H9 (cell line): ENCODE results near the gene PKIB. TPM values are rescaled to one million over a fixed set of nuclear protein-coding genes. Genes with fewer than 3 reads are reported as not detected.

ENCODE experiments used
- DNase-seq: peaks from one replicate; pipeline ENCODE4 v3.0.0-alpha.2; 2017
- H2AFZ ChIP-seq: one replicate; pipeline ENCODE4 v1.6.1; 2013; ENCODE audit warnings: mild to moderate bottlenecking, low read length, control low read depth, moderate library complexity
- H2AK5ac ChIP-seq: 2 replicates; pipeline ENCODE4 v1.6.1; 2013; ENCODE audit warnings: low read length, control low read depth, mixed read lengths; ENCODE audit not compliant: insufficient read length
- H2BK120ac ChIP-seq: one replicate; pipeline ENCODE4 v1.6.1; 2013; ENCODE audit warnings: low read depth, mild to moderate bottlenecking, low read length, control low read depth, inconsistent platforms; ENCODE audit not compliant: poor library complexity, severe bottlenecking
- H2BK12ac ChIP-seq: 2 replicates; pipeline ENCODE4 v1.6.1; 2013; ENCODE audit warnings: low read length, control low read depth, mixed read lengths, low read depth; ENCODE audit not compliant: insufficient read length
- H2BK15ac ChIP-seq: 2 replicates; pipeline ENCODE4 v1.6.1; 2013; ENCODE audit warnings: low read depth, low read length, control low read depth
- H2BK20ac ChIP-seq: one replicate; pipeline ENCODE4 v1.6.1; 2013; ENCODE audit warnings: low read depth, mild to moderate bottlenecking, low read length, control low read depth, inconsistent platforms; ENCODE audit not compliant: poor library complexity, severe bottlenecking
- H2BK5ac ChIP-seq: 2 replicates; pipeline ENCODE4 v1.6.1; 2013; ENCODE audit warnings: low read length, control low read depth, mixed read lengths; ENCODE audit not compliant: insufficient read length
- H3K14ac ChIP-seq: 2 replicates; pipeline ENCODE4 v1.6.1; 2013; ENCODE audit warnings: low read length, control low read depth; ENCODE audit not compliant: insufficient read depth
- H3K18ac ChIP-seq: 2 replicates; pipeline ENCODE4 v1.6.1; 2013; ENCODE audit warnings: low read depth, mild to moderate bottlenecking, mixed read lengths, low read length, control low read depth; ENCODE audit not compliant: insufficient read length
- H3K23ac ChIP-seq: 2 replicates; pipeline ENCODE4 v1.6.1; 2013; ENCODE audit warnings: low read length, control low read depth, mixed read lengths, low read depth; ENCODE audit not compliant: insufficient read length
- H3K23me2 ChIP-seq: 2 replicates; pipeline ENCODE4 v1.6.1; 2013; ENCODE audit warnings: low read depth, mild to moderate bottlenecking, mixed read lengths, low read length, control low read depth; ENCODE audit not compliant: insufficient read length, poor library complexity, severe bottlenecking
- H3K27ac ChIP-seq: 2 replicates; pipeline ENCODE4 v1.5.1; 2013; ENCODE audit warnings: low read length, control low read depth, mixed read lengths, low read depth; ENCODE audit not compliant: insufficient read length
- H3K27me3 ChIP-seq: 2 replicates; pipeline ENCODE4 v1.6.1; 2013; ENCODE audit warnings: low read length, control low read depth, inconsistent platforms; ENCODE audit not compliant: insufficient read depth
- H3K4ac ChIP-seq: 2 replicates; pipeline ENCODE4 v1.6.1; 2013; ENCODE audit warnings: low read depth, mild to moderate bottlenecking, control low read depth, inconsistent platforms, low read length, moderate library complexity
- H3K4me1 ChIP-seq: 2 replicates; pipeline ENCODE4 v1.6.1; 2013; ENCODE audit warnings: low read length, control low read depth, inconsistent platforms; ENCODE audit not compliant: insufficient read depth
- H3K4me2 ChIP-seq: 2 replicates; pipeline ENCODE4 v1.6.1; 2013; ENCODE audit warnings: low read length, control low read depth, mixed read lengths; ENCODE audit not compliant: insufficient read length, insufficient read depth
- H3K56ac ChIP-seq: 2 replicates; pipeline ENCODE4 v1.6.1; 2013; ENCODE audit warnings: low read depth, mild to moderate bottlenecking, mixed read lengths, low read length, control low read depth; ENCODE audit not compliant: insufficient read length
- H3K79me1 ChIP-seq: 2 replicates; pipeline ENCODE4 v1.6.1; 2013; ENCODE audit warnings: low read depth, mild to moderate bottlenecking, moderate library complexity, low read length, control low read depth, inconsistent platforms; ENCODE audit not compliant: insufficient read depth, poor library complexity, severe bottlenecking
- H3K79me2 ChIP-seq: 2 replicates; pipeline ENCODE4 v1.6.1; 2013; ENCODE audit warnings: low read length, control low read depth, inconsistent platforms; ENCODE audit not compliant: insufficient read depth
- H3K9ac ChIP-seq: 2 replicates; pipeline ENCODE4 v1.6.1; 2013; ENCODE audit warnings: low read length, control low read depth, mixed read lengths; ENCODE audit not compliant: insufficient read length; ENCODE audit errors: extremely low read depth
- H3K9me3 ChIP-seq: one replicate; pipeline ENCODE4 v1.6.1; 2013; ENCODE audit warnings: low read depth, low read length, inconsistent platforms; ENCODE audit not compliant: control insufficient read depth
- H3T11ph ChIP-seq: one replicate; pipeline ENCODE4 v1.6.1; 2013; ENCODE audit warnings: mild to moderate bottlenecking, low read length, control low read depth, inconsistent platforms
- H4K20me1 ChIP-seq: one replicate; pipeline ENCODE4 v1.6.1; 2013; ENCODE audit not compliant: control insufficient read depth, insufficient read length, insufficient read depth
- H4K5ac ChIP-seq: 2 replicates; pipeline ENCODE4 v1.6.1; 2013; ENCODE audit warnings: low read depth, mild to moderate bottlenecking, mixed read lengths, low read length, control low read depth; ENCODE audit not compliant: insufficient read length
- H4K8ac ChIP-seq: replicated peaks from 2 replicates; pipeline ENCODE4 v1.6.1; 2013; ENCODE audit warnings: low read length, control low read depth, mixed read lengths, low read depth; ENCODE audit not compliant: insufficient read length
- H4K91ac ChIP-seq: 2 replicates; pipeline ENCODE4 v1.6.1; 2013; ENCODE audit warnings: low read depth, mild to moderate bottlenecking, moderate library complexity, mixed read lengths, low read length, control low read depth; ENCODE audit not compliant: insufficient read length
- H3K27ac Mint-ChIP-seq, 3 experiments: 2 replicates in 2 of 3; 3 replicates in 1 of 3; pipeline ENCODE4 v1.8.0; 2020 to 2021; ENCODE audit warnings: mixed read lengths in 3 of 3, mild to moderate bottlenecking in 1 of 3, moderate library complexity in 1 of 3
- H3K27me3 Mint-ChIP-seq: 2 replicates; pipeline ENCODE4 v1.8.0; 2021; ENCODE audit warnings: low read depth, mild to moderate bottlenecking, moderate library complexity, mixed read lengths
- H3K36me3 Mint-ChIP-seq, 3 experiments: 2 replicates in 2 of 3; 3 replicates in 1 of 3; pipeline ENCODE4 v1.8.0; 2020 to 2021; ENCODE audit warnings: low read depth in 3 of 3, mixed read lengths in 3 of 3; ENCODE audit not compliant: insufficient read depth in 1 of 3
- H3K4me1 Mint-ChIP-seq, 2 experiments: 2 replicates each; pipeline ENCODE4 v1.8.0; 2020; ENCODE audit warnings: mixed read lengths in 2 of 2
- H3K4me3 Mint-ChIP-seq, 2 experiments: 2 replicates in 1 of 2; 3 replicates in 1 of 2; pipeline ENCODE4 v1.8.0; 2020 to 2021; ENCODE audit warnings: mild to moderate bottlenecking in 2 of 2, mixed read lengths in 2 of 2, moderate library complexity in 1 of 2
- H3K9me3 Mint-ChIP-seq, 2 experiments: 2 replicates in 1 of 2; 3 replicates in 1 of 2; pipeline ENCODE4 v1.8.0; 2020; ENCODE audit warnings: mild to moderate bottlenecking in 2 of 2, mixed read lengths in 2 of 2, moderate library complexity in 1 of 2
- CTCF ChIP-seq: fragments of 200-600 bp; sonication (generic); conservative IDR thresholded peaks from 3 replicates; pipeline ENCODE4 v1.8.0; 2021; ENCODE audit warnings: antibody characterized with exemption, mild to moderate bottlenecking
- WGBS: extraction: QIAGEN DNeasy Blood & Tissue Kit; methylation state at CpG from one replicate; pipeline ENCODE4 v1.1.7; 2013; ENCODE audit warnings: missing lambda C conversion rate, low lambda C conversion rate, mixed read lengths; ENCODE audit not compliant: insufficient read length; ENCODE audit errors: extremely low coverage; 5-methylcytosine and 5-hydroxymethylcytosine counted together
- total RNA-seq: library from RNA; stranded (reverse); gene quantifications from 2 replicates; pipeline ENCODE4 v1.2.1, GENCODE V29; 2021

Gene PKIB
- total RNA-seq, 1 experiment from 2014 or later = 46.5 TPM

GRCh38 chr6:122614303-122614702 lies 4.1 kb downstream of the PKIB start:
- no peak overlapping the region for H4K8ac ChIP-seq
- no peak overlapping the region for H2BK5ac ChIP-seq
- no peak overlapping the region for H2AK5ac ChIP-seq
- no peaks in the 10 kb centered on the region for H3K79me1 ChIP-seq
- DNase-seq = no peak
- no peak overlapping the region for H3K27ac ChIP-seq
- H2BK15ac ChIP-seq = no peak overlapping the region
- no peak overlapping the region for H4K5ac ChIP-seq
- no peak overlapping the region for H3K23ac ChIP-seq
- H3K18ac ChIP-seq = no peak overlapping the region
- Mint-ChIP-seq H3K9me3 (no peaks in the 10 kb centered on the region), H3K27me3 (peaks cover 29% of the 10 kb centered on the region), H3K4me1 (peaks cover 5 to 14% of the 10 kb centered on the region in 2 experiments), H3K36me3 (peaks cover 0 to 11% (median 2%) of the 10 kb centered on the region in 3 experiments; a peak in 4 of 7 replicates), H3K27ac (no peak overlapping the region), H3K4me3 (no peak overlapping the region)
- H2BK120ac ChIP-seq = no peak overlapping the region
- no peak overlapping the region for H3K9ac ChIP-seq
- H3K4me1 ChIP-seq = no peaks in the 10 kb centered on the region
- no peak overlapping the region for H2AFZ ChIP-seq
- no peak overlapping the region for H3K14ac ChIP-seq
- H2BK20ac ChIP-seq = no peak overlapping the region
- H3K4me2 ChIP-seq = no peak overlapping the region
- no peak overlapping the region for H4K91ac ChIP-seq
- no peak overlapping the region for H2BK12ac ChIP-seq
- no peaks in the 10 kb centered on the region for H3K9me3 ChIP-seq
- no peak overlapping the region for H3K4ac ChIP-seq
- H4K20me1 ChIP-seq = no peaks in the 10 kb centered on the region
- no CpG with 5 or more reads among the region's 1 CpG for WGBS
- no peak overlapping the region for H3T11ph ChIP-seq
- no peak for TF ChIP-seq CTCF
- no peaks in the 10 kb centered on the region for H3K79me2 ChIP-seq
- no peaks in the 10 kb centered on the region; the same call in 1 of the 2 replicates for H3K27me3 ChIP-seq
- no peak overlapping the region for H3K56ac ChIP-seq
- H3K23me2 ChIP-seq = no peaks in the 10 kb centered on the region
